Motor neuron (in vitro differentiated cells): Measurements from ENCODE around the gene ITPRIP. TPM values are rescaled to one million over a fixed set of nuclear protein-coding genes. Genes with fewer than 3 reads are reported as not detected.
A peak's percentile ranks its signal among the peaks of the same experiment; 100 is the strongest.

Experiments used
- ATAC-seq, 8 experiments: fragments of 200-7000 bp; cut with Tn5 transposase; replicated peaks in 6 of 8; 2 replicates each; pipeline ENCODE4 v1.8.0; 2021; ENCODE audit warnings: mild to moderate bottlenecking in 8 of 8, moderate library complexity in 8 of 8
- H3K27ac ChIP-seq, 2 donors: fragments of 250-450 bp; sonication (Bioruptor Pico); 2 replicates each; pipeline ENCODE4 v1.9.0; 2021; ENCODE audit warnings: antibody characterized with exemption in 2 of 2, mild to moderate bottlenecking in 2 of 2, moderate library complexity in 1 of 2
- H3K4me1 ChIP-seq, 2 donors: fragments of 250-450 bp; sonication (Bioruptor Pico); replicated peaks in 1 of 2; 2 replicates each; pipeline ENCODE4 v1.6.1; 2021; ENCODE audit warnings: antibody characterized with exemption in 2 of 2, mild to moderate bottlenecking in 2 of 2, moderate library complexity in 1 of 2
- H3K4me3 ChIP-seq, 5 donors: fragments of 250-450 bp; sonication (Bioruptor Pico); 2 replicates each; pipeline ENCODE4 v1.9.0; 2021; ENCODE audit warnings: antibody characterized with exemption in 5 of 5, mild to moderate bottlenecking in 5 of 5, moderate library complexity in 4 of 5
- WGBS, 10 experiments: fragments of 450-650 bp; shearing (Covaris generic); methylation state at CpG; one replicate each; pipeline ENCODE4 v1.0.0; 2022; 5-methylcytosine and 5-hydroxymethylcytosine counted together
- in situ Hi-C, 9 experiments: fragments of 400-800 bp; cut with MboI; loops; one replicate each; pipeline ENCODE4 v1.15.0; 2021; ENCODE audit warnings: low sequenced_read_pairs in 9 of 9, low pct_unique_long_range_greater_than_20kb in 2 of 9; ENCODE audit not compliant: unreplicated experiment in 9 of 9
- total RNA-seq, 8 experiments: library from RNA; unstranded; fragments of 300-600 nt; gene quantifications; 2 replicates each; pipeline versions ENCODE4 v1.2.3 to v1.2.4, GENCODE V29; 2022

ITPRIP gene
- total RNA-seq, 8 experiments from 2014 or later = 5.4 to 17.7 (median 8.6) TPM

GRCh38 chr10:104337521-104337984 lies 712 bp downstream of the ITPRIP start:
- WGBS, 10 experiments = 0% methylated on average over 1 to 14 of the region's 23 CpGs; no CpG with 5 or more reads in 5 of the 10 experiments
- Histone ChIP-seq H3K27ac (peak overlapping the region; percentile 46 to 90), H3K4me1 (peaks cover 29 to 33% of the 10 kb centered on the region in 2 donors), H3K4me3 (peak overlapping the region; percentile 48 to 78 (median 65))
- in situ Hi-C loops = no loop called here
- ATAC-seq = peak; percentile 12 to 67 (median 58)

GRCh38 chr10:104336821-104337467 lies 1.3 kb downstream of the ITPRIP start:
- no peak for ATAC-seq
- in situ Hi-C loops = no loop called here
- peak overlapping the region in 1 of 2 donors; percentile 90 for H3K27ac ChIP-seq
- peak overlapping the region; percentile 48 to 78 (median 65) for H3K4me3 ChIP-seq
- WGBS, 10 experiments = 0 to 33% (median 13%) methylated on average over 4 to 10 of the region's 12 CpGs
- H3K4me1 ChIP-seq = peaks cover 34 to 39% of the 10 kb centered on the region in 2 donors

DNA sequence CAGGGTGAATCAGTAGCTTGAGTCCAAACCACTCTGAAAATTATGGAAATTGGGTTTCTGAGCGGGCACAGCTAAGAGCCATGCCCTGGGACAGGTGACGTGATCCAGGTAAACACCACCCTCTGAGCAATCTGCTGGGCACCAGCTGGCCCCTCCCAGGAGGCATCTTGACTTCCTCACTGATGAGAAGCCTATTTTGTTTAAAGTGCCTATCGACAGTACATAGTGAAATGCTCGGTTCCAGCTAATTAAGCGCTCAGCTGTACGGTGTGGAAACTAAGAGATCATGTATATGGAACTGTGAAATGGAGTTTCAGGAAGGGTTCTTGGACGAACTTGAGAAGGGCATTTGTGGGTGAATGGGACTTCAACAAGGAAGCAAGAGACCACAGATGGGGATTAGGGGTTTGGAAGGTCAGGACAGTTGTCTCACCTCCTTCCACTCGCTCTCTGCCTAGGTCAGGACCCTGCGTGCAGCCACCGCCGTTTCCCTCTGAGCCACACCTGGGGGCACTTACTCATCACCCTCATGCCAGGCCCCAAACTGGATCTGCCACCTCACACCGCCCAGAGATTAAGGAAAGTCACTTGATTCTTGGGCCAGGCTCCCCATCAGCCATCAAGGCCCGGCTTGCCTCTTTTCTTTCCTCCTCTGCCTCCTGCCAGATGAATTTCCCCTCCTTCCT lies 3.2 kb downstream of the ITPRIP start:
- Histone ChIP-seq H3K27ac (no peak overlapping the region), H3K4me1 (peaks cover 52 to 57% of the 10 kb centered on the region in 2 donors), H3K4me3 (no peak overlapping the region)
- no peak for ATAC-seq
- WGBS, 10 experiments = 85 to 100% (median 92%) methylated on average over 1 to 9 of the region's 13 CpGs; no CpG with 5 or more reads in 4 of the 10 experiments
- in situ Hi-C loops = no loop called here

DNA sequence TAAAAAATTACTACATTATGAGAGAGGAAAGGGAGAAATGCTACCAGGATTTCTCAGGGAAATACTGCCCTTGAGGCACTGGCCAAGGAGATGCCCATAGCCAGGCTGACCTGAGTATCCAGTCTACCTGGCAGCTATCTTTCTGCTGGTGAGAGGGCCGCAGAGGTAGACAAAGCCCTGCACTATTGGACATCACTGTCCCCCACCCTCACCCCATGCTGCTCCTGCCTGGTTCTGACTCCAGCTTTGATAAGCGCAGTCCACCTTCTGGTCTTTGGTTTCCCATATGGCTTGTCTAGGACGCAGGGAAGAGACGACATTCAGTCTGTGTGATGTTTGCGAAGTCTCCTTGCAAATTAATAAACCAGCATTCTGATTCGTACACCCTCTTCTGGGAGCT lies 3.7 kb downstream of the ITPRIP start:
- Histone ChIP-seq H3K27ac (no peak overlapping the region), H3K4me3 (no peak overlapping the region), H3K4me1 (peaks cover 58 to 61% of the 10 kb centered on the region in 2 donors)
- WGBS, 10 experiments = 83 to 100% (median 94%) methylated on average over 1 to 3 of the region's 6 CpGs; no CpG with 5 or more reads in 4 of the 10 experiments
- ATAC-seq = no peak
- in situ Hi-C loops = no loop called here

GRCh38 chr10:104333728-104334373 lies 4.4 kb downstream of the ITPRIP start:
- in situ Hi-C loops = no loop called here
- 29 to 96% (median 86%) methylated on average over 1 to 12 of the region's 15 CpGs; no CpG with 5 or more reads in 3 of the 10 experiments for WGBS, 10 experiments
- Histone ChIP-seq H3K27ac (no peak overlapping the region), H3K4me3 (no peak overlapping the region), H3K4me1 (peaks cover 64 to 65% of the 10 kb centered on the region in 2 donors)
- ATAC-seq = no peak

DNA sequence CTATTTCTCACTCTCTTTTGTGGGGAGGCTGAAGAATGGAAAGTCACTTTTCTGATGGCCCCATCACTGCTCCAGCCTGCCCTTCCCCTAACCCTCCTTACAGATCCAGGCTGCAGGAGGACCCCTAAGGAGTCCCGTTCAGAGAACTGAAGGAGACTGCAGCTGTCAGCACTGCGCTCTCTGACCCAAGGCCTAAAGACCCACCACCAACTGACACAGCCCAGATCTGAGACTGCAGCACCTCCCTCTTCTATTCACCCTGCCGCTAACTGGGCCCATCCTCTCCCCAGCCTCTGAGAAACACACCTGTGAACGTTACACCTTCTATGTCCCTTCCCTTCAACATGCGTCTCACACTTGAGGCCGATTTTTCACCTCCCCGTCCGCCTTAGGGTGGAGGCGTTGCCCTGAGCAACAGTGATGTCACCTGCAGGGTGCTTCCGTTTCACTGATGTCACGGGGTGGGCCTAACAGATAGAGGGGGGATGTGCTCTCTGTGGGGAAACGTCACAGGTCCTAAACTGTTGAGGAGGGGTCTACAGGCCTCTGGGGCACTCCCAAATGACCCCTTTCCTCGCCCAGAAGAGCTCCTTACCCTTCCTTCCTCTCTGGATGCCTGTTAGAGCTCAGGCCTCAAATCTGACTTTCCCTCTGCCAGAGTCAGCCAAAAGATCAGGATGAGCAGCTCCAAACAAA lies 5.1 kb downstream of the ITPRIP start:
- peak overlapping the region in 1 of 5 donors; percentile 16 for H3K4me3 ChIP-seq
- peak overlapping the region in 1 of 2 donors; percentile 3 for H3K27ac ChIP-seq
- 56 to 100% (median 75%) methylated on average over 1 to 6 of the region's 13 CpGs; no CpG with 5 or more reads in 5 of the 10 experiments for WGBS, 10 experiments
- ATAC-seq = peak in 1 of 8 experiments; percentile 2
- peaks cover 65 to 70% of the 10 kb centered on the region in 2 donors for H3K4me1 ChIP-seq
- in situ Hi-C loops = no loop called here

GRCh38 chr10:104332243-104333031 lies 5.8 kb downstream of the ITPRIP start:
- Histone ChIP-seq H3K27ac (no peak overlapping the region), H3K4me1 (peaks cover 72 to 77% of the 10 kb centered on the region in 2 donors), H3K4me3 (no peak overlapping the region)
- WGBS, 10 experiments = 69 to 100% (median 86%) methylated on average over 1 to 11 of the region's 11 CpGs
- no peak for ATAC-seq
- in situ Hi-C loops = no loop called here

DNA sequence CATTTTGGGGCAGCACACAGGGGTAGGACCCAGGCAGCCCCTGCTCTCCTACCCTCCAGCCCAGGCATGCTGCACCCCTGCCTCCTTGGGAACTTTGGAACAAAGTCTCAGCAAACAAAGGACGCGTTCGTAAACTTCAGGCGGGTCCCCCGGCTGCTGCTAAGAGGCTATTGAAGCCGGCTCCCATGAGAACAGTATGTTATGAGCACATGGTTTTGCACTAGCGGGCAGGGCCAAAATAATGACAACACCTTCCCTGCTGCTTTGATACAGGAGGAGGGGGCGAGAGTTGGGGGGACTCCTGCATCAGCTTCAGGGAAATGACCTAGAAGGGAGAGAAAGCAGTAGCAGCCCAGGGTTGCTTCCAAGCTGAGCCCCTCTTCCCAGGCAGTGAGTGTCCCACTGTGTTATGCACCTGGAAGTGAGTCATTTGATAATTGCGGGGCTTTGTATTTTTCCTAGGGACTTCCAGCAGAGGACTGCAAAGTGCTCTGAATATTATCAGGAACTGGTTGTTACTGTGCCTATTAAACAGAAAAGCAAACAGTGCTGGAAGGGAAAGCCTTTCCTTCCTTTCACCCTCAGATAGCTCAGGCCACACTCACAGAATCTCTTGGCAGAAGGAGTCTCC lies 6.9 kb downstream of the ITPRIP start:
- in situ Hi-C loops = no loop called here
- 0 to 97% (median 17%) methylated on average over 1 to 6 of the region's 9 CpGs; no CpG with 5 or more reads in 3 of the 10 experiments for WGBS, 10 experiments
- Histone ChIP-seq H3K27ac (peak overlapping the region in 1 of 2 donors; percentile 90), H3K4me3 (no peak overlapping the region), H3K4me1 (peaks cover 81 to 83% of the 10 kb centered on the region in 2 donors)
- peak in 4 of 8 experiments; percentile 4 to 8 (median 6) for ATAC-seq

GRCh38 chr10:104330168-104331110 lies 7.8 kb downstream of the ITPRIP start:
- peak overlapping the region; percentile 90 to 97 for H3K27ac ChIP-seq
- H3K4me3 ChIP-seq = no peak overlapping the region
- whole genome bisulfite sequencing, 10 experiments = 10 to 49% (median 34%) methylated on average over 2 to 7 of the region's 8 CpGs; no CpG with 5 or more reads in 2 of the 10 experiments
- peaks cover 86 to 87% of the 10 kb centered on the region in 2 donors for H3K4me1 ChIP-seq
- peak in 3 of 8 experiments; percentile 29 to 46 (median 40) for ATAC-seq
- in situ Hi-C loops = no loop called here

GRCh38 chr10:104329735-104330134 lies 8.5 kb downstream of the ITPRIP start:
- 0 to 83% (median 57%) methylated on average over 1 to 3 of the region's 3 CpGs; no CpG with 5 or more reads in 3 of the 10 experiments for WGBS, 10 experiments
- H3K27ac ChIP-seq = peak overlapping the region; percentile 90 to 97
- in situ Hi-C loops = no loop called here
- peaks cover 86 to 87% of the 10 kb centered on the region in 2 donors for H3K4me1 ChIP-seq
- peak in 2 of 8 experiments; percentile 1 to 5 for ATAC-seq
- H3K4me3 ChIP-seq = no peak overlapping the region
